OCI-LY7 (cell line): ENCODE data around the gene RNU5D-1. TPM values are rescaled to one million over a fixed set of nuclear protein-coding genes. Genes with fewer than 3 reads are reported as not detected.

ENCODE experiments used
- BruUV-seq: library from RNA; stranded (reverse); fragments of 400-500 nt; replicated peaks from 2 replicates; lab custom pipeline; 2021; lab: Mats Ljungman, UMichigan
- CTCF ChIA-PET: fragments of 300-600 bp; sonication (Branson Sonifier 250); formaldehyde crosslinking; loops from one replicate; lab custom pipeline; 2022; ENCODE audit warnings: antibody characterized with exemption; ENCODE audit not compliant: unreplicated experiment; lab: Charles Lee
- POLR2A ChIA-PET: fragments of 300-600 bp; sonication (Branson Sonifier 250); formaldehyde crosslinking; loops from one replicate; lab custom pipeline; 2022; ENCODE audit warnings: antibody characterized with exemption; lab: Charles Lee
- DNase-seq: peaks from one replicate; pipeline ENCODE4 v3.0.0-alpha.2; 2015; ENCODE audit warnings: low spot score
- H2AFZ ChIP-seq: fragments of 200-600 bp; sonication (generic), shearing (Covaris generic); 2 replicates; pipeline ENCODE4 v1.6.1; 2014; ENCODE audit warnings: mild to moderate bottlenecking, antibody characterized with exemption, low read length, moderate library complexity
- H3K27ac ChIP-seq: fragments of 200-600 bp; sonication (generic); 2 replicates; pipeline ENCODE4 v1.5.1; 2014; ENCODE audit warnings: mixed run types, low read depth, mild to moderate bottlenecking, moderate library complexity, low read length, inconsistent platforms; ENCODE audit not compliant: poor library complexity, severe bottlenecking
- H3K36me3 ChIP-seq: fragments of 200-600 bp; sonication (generic); 2 replicates; pipeline ENCODE4 v1.6.1; 2014; ENCODE audit warnings: mild to moderate bottlenecking, antibody characterized with exemption, low read length, moderate library complexity, mixed read lengths; ENCODE audit not compliant: insufficient read depth
- H3K4me1 ChIP-seq: fragments of 200-600 bp; sonication (generic); 2 replicates; pipeline ENCODE4 v1.5.1; 2014; ENCODE audit warnings: mild to moderate bottlenecking, low read length; ENCODE audit not compliant: insufficient read depth, poor library complexity, severe bottlenecking
- H3K4me2 ChIP-seq: fragments of 200-600 bp; sonication (generic); 2 replicates; pipeline ENCODE4 v1.6.1; 2014; ENCODE audit warnings: mild to moderate bottlenecking, low read length
- H3K4me3 ChIP-seq: fragments of 200-600 bp; sonication (generic); 2 replicates; pipeline ENCODE4 v1.5.1; 2014; ENCODE audit warnings: mild to moderate bottlenecking, low read depth, low read length; ENCODE audit not compliant: poor library complexity, severe bottlenecking
- H3K79me2 ChIP-seq: fragments of 200-600 bp; sonication (generic); 2 replicates; pipeline ENCODE4 v1.6.1; 2016; ENCODE audit warnings: low read depth, mild to moderate bottlenecking, low read length, moderate library complexity, mixed read lengths; ENCODE audit not compliant: insufficient read depth
- H3K9me2 ChIP-seq: fragments of 200-600 bp; sonication (generic); 2 replicates; pipeline ENCODE4 v1.6.1; 2016; ENCODE audit warnings: mild to moderate bottlenecking, low read length, mixed read lengths; ENCODE audit not compliant: insufficient read depth
- H3K9me3 ChIP-seq: fragments of 200-600 bp; sonication (generic); 2 replicates; pipeline ENCODE4 v1.6.1; 2014; ENCODE audit warnings: mild to moderate bottlenecking, mixed run types, low read length, mixed read lengths
- H4K20me1 ChIP-seq: fragments of 200-600 bp; sonication (generic); 2 replicates; pipeline ENCODE4 v1.6.1; 2014; ENCODE audit warnings: mild to moderate bottlenecking, antibody characterized with exemption, low read length, moderate library complexity, mixed read lengths; ENCODE audit not compliant: insufficient read depth
- CTCF ChIP-seq: fragments of 200-600 bp; sonication (generic); conservative IDR thresholded peaks from 2 replicates; pipeline ENCODE4 v1.5.1; 2014; ENCODE audit warnings: mild to moderate bottlenecking, antibody characterized with exemption, low read length, moderate library complexity, mixed read lengths
- EZH2phosphoT487 ChIP-seq: fragments of 200-600 bp; sonication (generic); IDR thresholded peaks from 2 replicates; pipeline ENCODE4 v1.6.1; 2018; ENCODE audit warnings: low read depth, borderline replicate concordance, mild to moderate bottlenecking, mixed run types, antibody characterized with exemption, low read length, moderate library complexity, mixed read lengths
- intact Hi-C: fragments of 100-400 bp; cut with micrococcal nuclease; formaldehyde crosslinking; loops from one replicate; pipeline ENCODE4 v1.10.0; 2022; ENCODE audit not compliant: unreplicated experiment
- total RNA-seq, 2 experiments: library from RNA; depleted of rRNA in 1 of 2; stranded (reverse); fragments of >200 nt in 1 of 2; shearing (Covaris generic) in 1 of 2; gene quantifications; 2 replicates each; pipeline ENCODE4 v1.2.3, GENCODE V29; 2014 to 2022

Gene RNU5D-1
- total RNA-seq, 2 experiments from 2014 or later = not detected

GRCh38 chr1:44743211-44743610 lies 12.2 kb upstream of the RNU5D-1 start:
- H3K4me1 ChIP-seq = peaks cover 34% of the 10 kb centered on the region
- CTCF ChIA-PET = interaction anchor here (1.1 kb wide), 1 partner anchor 57 kb away, joined by 5 read pairs; the partner anchor contains the start of gene PLK3
- H3K27ac ChIP-seq = no peak overlapping the region
- peaks cover 5% of the 10 kb centered on the region; the same call in 1 of the 2 replicates for H4K20me1 ChIP-seq
- H2AFZ ChIP-seq = no peak overlapping the region
- POLR2A ChIA-PET = interaction anchor here (0.6 to 4.9 kb wide), 8 partner anchors 9 to 231 kb away, joined by 3 to 45 read pairs (median 3); partner anchors contain the start of genes RNU5D-1 and RPS8
- H3K4me2 ChIP-seq = peak overlapping the region; percentile 46
- TF ChIP-seq EZH2phosphoT487 (no peak), CTCF (no peak)
- DNase-seq = no peak
- peak overlapping the region; percentile 13 for H3K4me3 ChIP-seq
- H3K36me3 ChIP-seq = peaks cover 81% of the 10 kb centered on the region
- peaks cover 77% of the 10 kb centered on the region for H3K79me2 ChIP-seq
- no TSS peak for BruUV-seq
- no peaks in the 10 kb centered on the region for H3K9me3 ChIP-seq
- intact Hi-C loops = no loop called here
- H3K9me2 ChIP-seq = no peaks in the 10 kb centered on the region

- TF ChIP-seq EZH2phosphoT487 (no peak), CTCF (no peak)
- peak; percentile 40 for DNase-seq
- H3K79me2 ChIP-seq = peaks cover 50% of the 10 kb centered on the region
- no peaks in the 10 kb centered on the region for H3K9me2 ChIP-seq
- H4K20me1 ChIP-seq = 0 out of 2 replicates have a peak, but pooled peaks cover 5% of the 10 kb centered on the region
- H3K4me3 ChIP-seq = peak overlapping the region; percentile 98
- peak overlapping the region; percentile 62; the same call in 1 of the 2 replicates for H2AFZ ChIP-seq
- CTCF ChIA-PET = no interaction called here
- peak overlapping the region; percentile 81 for H3K27ac ChIP-seq
- TSS peak; percentile 93 for BruUV-seq
- peaks cover 51% of the 10 kb centered on the region for H3K36me3 ChIP-seq
- H3K9me3 ChIP-seq = no peaks in the 10 kb centered on the region
- peaks cover 28% of the 10 kb centered on the region for H3K4me1 ChIP-seq
- POLR2A ChIA-PET = interaction anchor here (0.6 to 4.9 kb wide), 5 partner anchors 9 to 36 kb away, joined by 3 to 45 read pairs (median 7); partner anchors contain the start of genes RNU5D-1 and RPS8
- intact Hi-C loops = no loop called here
- peak overlapping the region; percentile 91 for H3K4me2 ChIP-seq
These were observed 9.2 kb upstream of the RNU5D-1 start for GRCh38 chr1:44740179-44740617.
